Measurements from ENCODE around the gene RAPGEF5.

DNA sequence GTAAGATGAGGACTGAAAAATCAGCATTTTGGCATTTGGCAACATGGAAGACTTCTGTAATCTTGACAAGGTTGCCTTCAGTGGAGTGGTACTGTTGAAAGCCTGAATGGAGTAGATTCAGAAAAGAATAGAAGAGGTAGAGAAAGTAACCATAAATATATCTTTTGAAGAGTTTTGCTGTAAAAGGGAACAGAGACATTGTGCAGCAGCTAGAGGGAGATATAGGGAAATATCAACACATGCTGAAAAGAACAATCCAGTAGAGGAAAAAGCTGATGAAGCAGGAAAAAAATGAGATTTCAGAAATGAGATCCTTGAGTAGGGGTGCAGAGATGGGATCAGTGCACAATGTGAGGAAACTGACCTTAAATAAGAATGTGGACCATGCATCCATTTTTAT lies 60.0 kb downstream of the RAPGEF5 start:
- TF ChIP-seq EZH2 (IDR thresholded peaks at IDR 0.05; ENCODE audit: borderline replicate concordance, low read length) = no peak
- TF ChIP-seq, protein P1, sequence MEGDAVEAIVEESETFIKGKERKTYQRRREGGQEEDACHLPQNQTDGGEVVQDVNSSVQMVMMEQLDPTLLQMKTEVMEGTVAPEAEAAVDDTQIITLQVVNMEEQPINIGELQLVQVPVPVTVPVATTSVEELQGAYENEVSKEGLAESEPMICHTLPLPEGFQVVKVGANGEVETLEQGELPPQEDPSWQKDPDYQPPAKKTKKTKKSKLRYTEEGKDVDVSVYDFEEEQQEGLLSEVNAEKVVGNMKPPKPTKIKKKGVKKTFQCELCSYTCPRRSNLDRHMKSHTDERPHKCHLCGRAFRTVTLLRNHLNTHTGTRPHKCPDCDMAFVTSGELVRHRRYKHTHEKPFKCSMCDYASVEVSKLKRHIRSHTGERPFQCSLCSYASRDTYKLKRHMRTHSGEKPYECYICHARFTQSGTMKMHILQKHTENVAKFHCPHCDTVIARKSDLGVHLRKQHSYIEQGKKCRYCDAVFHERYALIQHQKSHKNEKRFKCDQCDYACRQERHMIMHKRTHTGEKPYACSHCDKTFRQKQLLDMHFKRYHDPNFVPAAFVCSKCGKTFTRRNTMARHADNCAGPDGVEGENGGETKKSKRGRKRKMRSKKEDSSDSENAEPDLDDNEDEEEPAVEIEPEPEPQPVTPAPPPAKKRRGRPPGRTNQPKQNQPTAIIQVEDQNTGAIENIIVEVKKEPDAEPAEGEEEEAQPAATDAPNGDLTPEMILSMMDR (conservative IDR thresholded peaks at IDR 0.05 in 1 of 2, IDR thresholded peaks at IDR 0.05 in 1 of 2; ENCODE audit: extremely low read depth in 1 of 2, insufficient read depth in 1 of 2, low read depth in 1 of 2, low read length in 2 of 2) = peak in 1 of 2 donors; percentile 47
